Measurements from ENCODE around the gene ARSI. TPM values are rescaled to one million over a fixed set of nuclear protein-coding genes. Genes with fewer than 3 reads are reported as not detected.

The ARSI gene
- total RNA-seq, 1 experiment from 2014 or later: 0.28 TPM

GRCh38 chr5:150338546-150338945 lies 35.8 kb upstream of the ARSI start:
- no peaks in the 10 kb centered on the region for H3K9me3 ChIP-seq (replicated peaks)
- peak overlapping the region; percentile 80 for H3K27ac ChIP-seq

GRCh38 chr5:150335778-150336177 lies 33.1 kb upstream of the ARSI start:
- Histone ChIP-seq H3K4me3 (no peak overlapping the region), H3K27ac (no peak overlapping the region), H3K9me3 (replicated peaks) (no peaks in the 10 kb centered on the region), H3K27me3 (0 out of 2 replicates have a peak, but pooled peaks cover 3% of the 10 kb centered on the region), H3K36me3 (no peaks in the 10 kb centered on the region), H3K4me1 (peaks cover 27% of the 10 kb centered on the region)
- no peak for DNase-seq

More at GRCh38 chr5:150338546-150338945, 35.8 kb upstream of the ARSI start:
- no peaks in the 10 kb centered on the region for H3K36me3 ChIP-seq
- 0 out of 2 replicates have a peak, but pooled peaks cover 3% of the 10 kb centered on the region for H3K27me3 ChIP-seq
- H3K4me3 ChIP-seq: no peak overlapping the region
- peak; percentile 35 to 60 for DNase-seq
- H3K4me1 ChIP-seq: peaks cover 38% of the 10 kb centered on the region

- H3K27me3 ChIP-seq: 0 out of 2 replicates have a peak, but pooled peaks cover 6% of the 10 kb centered on the region
- no peaks in the 10 kb centered on the region for H3K36me3 ChIP-seq
- DNase-seq: no peak
- H3K9me3 ChIP-seq (replicated peaks): no peaks in the 10 kb centered on the region
- no peak overlapping the region for H3K4me3 ChIP-seq
- no peak overlapping the region for H3K27ac ChIP-seq
- peaks cover 5% of the 10 kb centered on the region for H3K4me1 ChIP-seq
Measured at GRCh38 chr5:150333400-150333799, 30.7 kb upstream of the ARSI start.

GRCh38 chr5:150329881-150330876 lies 27.5 kb upstream of the ARSI start:
- H3K4me3 ChIP-seq: no peak overlapping the region
- no peak overlapping the region for H3K27ac ChIP-seq
- 0 out of 2 replicates have a peak, but pooled peaks cover 13% of the 10 kb centered on the region for H3K27me3 ChIP-seq
- H3K9me3 ChIP-seq (replicated peaks): no peaks in the 10 kb centered on the region
- no peaks in the 10 kb centered on the region; the same call in 1 of the 2 replicates for H3K4me1 ChIP-seq
- DNase-seq: no peak
- no peaks in the 10 kb centered on the region for H3K36me3 ChIP-seq

- DNase-seq: no peak
- Histone ChIP-seq H3K27me3 (0 out of 2 replicates have a peak, but pooled peaks cover 13% of the 10 kb centered on the region), H3K4me1 (no peaks in the 10 kb centered on the region), H3K27ac (no peak overlapping the region), H3K4me3 (no peak overlapping the region), H3K9me3 (replicated peaks) (no peaks in the 10 kb centered on the region), H3K36me3 (no peaks in the 10 kb centered on the region)
Measured at GRCh38 chr5:150329038-150329437, 26.3 kb upstream of the ARSI start.

GRCh38 chr5:150328515-150328914 lies 25.8 kb upstream of the ARSI start:
- H3K27me3 ChIP-seq: 0 out of 2 replicates have a peak, but pooled peaks cover 9% of the 10 kb centered on the region
- H3K4me3 ChIP-seq: no peak overlapping the region
- no peaks in the 10 kb centered on the region for H3K9me3 ChIP-seq (replicated peaks)
- no peaks in the 10 kb centered on the region for H3K4me1 ChIP-seq
- H3K36me3 ChIP-seq: no peaks in the 10 kb centered on the region
- DNase-seq: no peak
- H3K27ac ChIP-seq: no peak overlapping the region

GRCh38 chr5:150327139-150327538 lies 24.4 kb upstream of the ARSI start:
- no peak for DNase-seq
- no peak overlapping the region for H3K27ac ChIP-seq

GRCh38 chr5:150326707-150327106 lies 24.0 kb upstream of the ARSI start:
- H3K4me3 ChIP-seq: no peak overlapping the region
- no peak overlapping the region for H3K27ac ChIP-seq
- no peaks in the 10 kb centered on the region for H3K9me3 ChIP-seq (replicated peaks)
- no peaks in the 10 kb centered on the region for H3K4me1 ChIP-seq
- no peaks in the 10 kb centered on the region for H3K36me3 ChIP-seq
- 0 out of 2 replicates have a peak, but pooled peaks cover 9% of the 10 kb centered on the region for H3K27me3 ChIP-seq
- DNase-seq: no peak

More at GRCh38 chr5:150327139-150327538, 24.4 kb upstream of the ARSI start:
- no peaks in the 10 kb centered on the region for H3K36me3 ChIP-seq
- H3K27me3 ChIP-seq: 0 out of 2 replicates have a peak, but pooled peaks cover 9% of the 10 kb centered on the region
- H3K4me3 ChIP-seq: no peak overlapping the region
- H3K9me3 ChIP-seq (replicated peaks): no peaks in the 10 kb centered on the region
- no peaks in the 10 kb centered on the region for H3K4me1 ChIP-seq

- no peak overlapping the region for H3K4me3 ChIP-seq
- no peak for DNase-seq
- 0 out of 2 replicates have a peak, but pooled peaks cover 9% of the 10 kb centered on the region for H3K27me3 ChIP-seq
- H3K36me3 ChIP-seq: no peaks in the 10 kb centered on the region
- peaks cover 3% of the 10 kb centered on the region; the same call in 1 of the 2 replicates for H3K4me1 ChIP-seq
- H3K27ac ChIP-seq: no peak overlapping the region
- no peaks in the 10 kb centered on the region for H3K9me3 ChIP-seq (replicated peaks)
Measured at GRCh38 chr5:150325426-150325825, 22.7 kb upstream of the ARSI start.

GRCh38 chr5:150323819-150324218 lies 21.1 kb upstream of the ARSI start:
- Histone ChIP-seq H3K36me3 (no peaks in the 10 kb centered on the region), H3K27ac (no peak overlapping the region), H3K27me3 (0 out of 2 replicates have a peak, but pooled peaks cover 7% of the 10 kb centered on the region), H3K4me1 (peaks cover 19% of the 10 kb centered on the region), H3K9me3 (replicated peaks) (no peaks in the 10 kb centered on the region), H3K4me3 (no peak overlapping the region)
- no peak for DNase-seq

GRCh38 chr5:150323092-150323491 lies 20.4 kb upstream of the ARSI start:
- Histone ChIP-seq H3K4me3 (no peak overlapping the region), H3K9me3 (replicated peaks) (no peaks in the 10 kb centered on the region), H3K36me3 (no peaks in the 10 kb centered on the region), H3K4me1 (peaks cover 27% of the 10 kb centered on the region), H3K27me3 (0 out of 2 replicates have a peak, but pooled peaks cover 7% of the 10 kb centered on the region), H3K27ac (no peak overlapping the region)
- DNase-seq: no peak

GRCh38 chr5:150322202-150322601 lies 19.5 kb upstream of the ARSI start:
- 0 out of 2 replicates have a peak, but pooled peaks cover 7% of the 10 kb centered on the region for H3K27me3 ChIP-seq
- H3K4me1 ChIP-seq: peaks cover 35% of the 10 kb centered on the region
- DNase-seq: no peak
- no peak overlapping the region for H3K27ac ChIP-seq
- H3K36me3 ChIP-seq: no peaks in the 10 kb centered on the region
- no peak overlapping the region for H3K4me3 ChIP-seq
- H3K9me3 ChIP-seq (replicated peaks): no peaks in the 10 kb centered on the region

- Histone ChIP-seq H3K4me1 (peaks cover 40% of the 10 kb centered on the region), H3K27me3 (0 out of 2 replicates have a peak, but pooled peaks cover 4% of the 10 kb centered on the region), H3K9me3 (replicated peaks) (no peaks in the 10 kb centered on the region), H3K36me3 (no peaks in the 10 kb centered on the region), H3K27ac (no peak overlapping the region), H3K4me3 (no peak overlapping the region)
- DNase-seq: no peak
Measured at GRCh38 chr5:150321784-150322183, 19.1 kb upstream of the ARSI start.

GRCh38 chr5:150321211-150321610 lies 18.5 kb upstream of the ARSI start:
- Histone ChIP-seq H3K4me3 (no peak overlapping the region), H3K4me1 (peaks cover 45% of the 10 kb centered on the region), H3K27me3 (no peaks in the 10 kb centered on the region), H3K36me3 (no peaks in the 10 kb centered on the region), H3K27ac (no peak overlapping the region), H3K9me3 (replicated peaks) (no peaks in the 10 kb centered on the region)
- DNase-seq: no peak

GRCh38 chr5:150320044-150320613 lies 17.4 kb upstream of the ARSI start:
- Histone ChIP-seq H3K36me3 (no peaks in the 10 kb centered on the region), H3K27ac (no peak overlapping the region; the same call in 1 of the 2 replicates), H3K4me3 (no peak overlapping the region), H3K4me1 (peaks cover 47% of the 10 kb centered on the region), H3K9me3 (replicated peaks) (no peaks in the 10 kb centered on the region), H3K27me3 (no peaks in the 10 kb centered on the region)
- DNase-seq: peak; percentile 55 to 59
